ENCODE results near the gene TJP2.
"Not testable (repeated sequence)": the region's sequence is repeated elsewhere in the genome, so short reads cannot be mapped to it uniquely, and the experiment has no call there.

TJP2 gene

GRCh38 chr9:69299315-69299714 lies 125.2 kb downstream of the TJP2 start:
- TF ChIP-seq CTCF (IDR thresholded peaks at IDR 0.05; ENCODE audit: low read depth, low read length, missing control alignments), result no peak
- no peak for DNase-seq (ENCODE audit: extremely low read depth, low read depth)
- H3K4me3 ChIP-seq (replicated peaks; ENCODE audit: low read depth, low read length), result no peak overlapping the region

GRCh38 chr9:69299826-69300225 lies 125.7 kb downstream of the TJP2 start:
- no peak overlapping the region for H3K4me3 ChIP-seq (replicated peaks; ENCODE audit: low read depth, low read length)
- DNase-seq (ENCODE audit: extremely low read depth, low read depth), result no peak
- TF ChIP-seq CTCF (IDR thresholded peaks at IDR 0.05; ENCODE audit: low read depth, low read length, missing control alignments), result no peak

- no peak overlapping the region for H3K4me3 ChIP-seq (replicated peaks; ENCODE audit: low read depth, low read length)
- DNase-seq (ENCODE audit: extremely low read depth, low read depth), result no peak
- no peak for TF ChIP-seq CTCF (IDR thresholded peaks at IDR 0.05; ENCODE audit: low read depth, low read length, missing control alignments)
Observed at GRCh38 chr9:69303331-69303730, 129.3 kb downstream of the TJP2 start.

- not testable (repeated sequence) for DNase-seq (ENCODE audit: extremely low read depth, low read depth); H3K4me3 ChIP-seq (replicated peaks; ENCODE audit: low read depth, low read length)
Observed at GRCh38 chr9:69306895-69307445, 132.9 kb downstream of the TJP2 start.

- TF ChIP-seq CTCF (IDR thresholded peaks at IDR 0.05; ENCODE audit: low read depth, low read length, missing control alignments), result no peak
- H3K4me3 ChIP-seq (replicated peaks; ENCODE audit: low read depth, low read length), result no peak overlapping the region
- DNase-seq (ENCODE audit: extremely low read depth, low read depth), result no peak
Observed at GRCh38 chr9:69307446-69308205, 133.5 kb downstream of the TJP2 start.

GRCh38 chr9:69308206-69308931 lies 134.3 kb downstream of the TJP2 start:
- no peak for DNase-seq (ENCODE audit: extremely low read depth, low read depth)
- no peak for TF ChIP-seq CTCF (IDR thresholded peaks at IDR 0.05; ENCODE audit: low read depth, low read length, missing control alignments)
- H3K4me3 ChIP-seq (replicated peaks; ENCODE audit: low read depth, low read length), result no peak overlapping the region

GRCh38 chr9:69313175-69313574 lies 139.1 kb downstream of the TJP2 start:
- TF ChIP-seq CTCF (IDR thresholded peaks at IDR 0.05; ENCODE audit: low read depth, low read length, missing control alignments), result no peak
- H3K4me3 ChIP-seq (replicated peaks; ENCODE audit: low read depth, low read length), result no peak overlapping the region
- no peak for DNase-seq (ENCODE audit: extremely low read depth, low read depth)

Data from HFF-Myc (cell line).